DOHH2 (cell line): ENCODE measurements around the gene QPCTL.
"Not testable (repeated sequence)": the region's sequence is repeated elsewhere in the genome, so short reads cannot be mapped to it uniquely, and the experiment has no call there.

Source experiments
- H3F3A ChIP-seq: fragments of 200-600 bp; sonication (generic), shearing (Covaris generic); 2 replicates; pipeline ENCODE4 v1.6.0; 2016; ENCODE audit warnings: antibody characterized with exemption, mild to moderate bottlenecking; ENCODE audit not compliant: control insufficient read depth, insufficient read depth
- H3K27ac ChIP-seq: fragments of 200-600 bp; sonication (generic); 2 replicates; pipeline ENCODE4 v1.5.1; 2014; ENCODE audit warnings: low read depth, mild to moderate bottlenecking, low read length, moderate library complexity
- H3K27me3 ChIP-seq: fragments of 200-600 bp; sonication (generic); 2 replicates; pipeline ENCODE4 v1.6.1; 2014; ENCODE audit warnings: mild to moderate bottlenecking, low read length, mixed read lengths; ENCODE audit not compliant: control insufficient read depth
- H3K36me3 ChIP-seq: fragments of 200-600 bp; sonication (generic); 2 replicates; pipeline ENCODE4 v1.6.1; 2014; ENCODE audit warnings: mild to moderate bottlenecking, low read length, moderate library complexity, mixed read lengths; ENCODE audit not compliant: control insufficient read depth
- H3K4me1 ChIP-seq: fragments of 200-600 bp; sonication (generic); 2 replicates; pipeline ENCODE4 v1.6.1; 2014; ENCODE audit warnings: mild to moderate bottlenecking, low read length, mixed read lengths; ENCODE audit not compliant: control insufficient read depth
- H3K4me2 ChIP-seq: fragments of 200-600 bp; sonication (generic); 2 replicates; pipeline ENCODE4 v1.6.0; 2014; ENCODE audit warnings: mild to moderate bottlenecking, low read length, moderate library complexity
- H3K4me3 ChIP-seq: fragments of 200-600 bp; sonication (generic); 2 replicates; pipeline ENCODE4 v1.5.1; 2014; ENCODE audit warnings: mild to moderate bottlenecking, low read length, mixed read lengths
- H3K79me2 ChIP-seq: fragments of 200-600 bp; sonication (generic); 2 replicates; pipeline ENCODE4 v1.6.1; 2014; ENCODE audit warnings: mild to moderate bottlenecking, low read length, mixed read lengths; ENCODE audit not compliant: control insufficient read depth
- H3K9me2 ChIP-seq: fragments of 200-600 bp; sonication (generic); replicated peaks from 2 replicates; pipeline ENCODE4 v1.6.1; 2014; ENCODE audit warnings: mild to moderate bottlenecking, low read length, mixed read lengths; ENCODE audit not compliant: control insufficient read depth
- H3K9me3 ChIP-seq: fragments of 200-600 bp; sonication (generic); 2 replicates; pipeline ENCODE4 v1.6.1; 2014; ENCODE audit warnings: antibody characterized with exemption, low read length, mixed read lengths; ENCODE audit not compliant: control insufficient read depth, insufficient read depth
- H4K20me1 ChIP-seq: fragments of 200-600 bp; sonication (generic); 2 replicates; pipeline ENCODE4 v1.6.0; 2014; ENCODE audit warnings: low read depth, mild to moderate bottlenecking, antibody characterized with exemption, low read length, moderate library complexity; ENCODE audit not compliant: control insufficient read depth, insufficient read depth
- EZH2phosphoT487 ChIP-seq: fragments of 200-600 bp; sonication (generic); IDR thresholded peaks from 2 replicates; pipeline ENCODE4 v1.6.1; 2017; ENCODE audit warnings: borderline replicate concordance, mild to moderate bottlenecking, antibody characterized with exemption, low read length, moderate library complexity, mixed read lengths
- TF ChIP-seq, protein P1 (sequence below): fragments of 200-600 bp; sonication (generic); IDR thresholded peaks from one replicate; pipeline ENCODE4 v1.5.1; 2014; ENCODE audit warnings: antibody characterized with exemption, mild to moderate bottlenecking, low read depth, low read length; ENCODE audit not compliant: poor library complexity, severe bottlenecking

QPCTL gene

DNA sequence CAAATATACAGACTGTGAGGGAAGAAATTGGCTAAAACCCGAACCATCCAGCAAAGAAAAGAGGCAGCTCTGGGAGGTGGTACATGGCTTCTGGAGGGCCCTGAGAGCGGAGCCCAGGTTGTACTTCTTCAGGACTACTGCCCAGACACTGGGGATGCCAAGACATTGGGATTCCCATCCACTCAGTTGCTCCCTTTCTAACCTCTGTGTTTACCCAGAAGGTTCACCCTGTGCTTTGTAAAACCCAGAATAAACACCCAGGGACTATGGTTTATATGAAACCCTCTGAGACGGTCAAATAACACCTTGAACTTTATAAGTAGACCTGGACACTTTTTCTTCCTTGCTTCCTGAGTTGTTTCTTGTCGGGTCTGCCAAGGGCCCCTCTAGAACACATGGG is 50.5 kb downstream of the QPCTL start:
- H3K9me2 ChIP-seq, result no peaks in the 10 kb centered on the region
- no peaks in the 10 kb centered on the region for H3K36me3 ChIP-seq
- no peaks in the 10 kb centered on the region for H3F3A ChIP-seq
- H3K9me3 ChIP-seq, result no peaks in the 10 kb centered on the region
- no peaks in the 10 kb centered on the region for H3K79me2 ChIP-seq
- H4K20me1 ChIP-seq, result no peaks in the 10 kb centered on the region
- H3K4me3 ChIP-seq, result no peak overlapping the region
- H3K27ac ChIP-seq, result no peak overlapping the region
- H3K4me2 ChIP-seq, result no peak overlapping the region
- peaks cover 15% of the 10 kb centered on the region for H3K27me3 ChIP-seq
- H3K4me1 ChIP-seq, result no peaks in the 10 kb centered on the region
- TF ChIP-seq, protein P1, sequence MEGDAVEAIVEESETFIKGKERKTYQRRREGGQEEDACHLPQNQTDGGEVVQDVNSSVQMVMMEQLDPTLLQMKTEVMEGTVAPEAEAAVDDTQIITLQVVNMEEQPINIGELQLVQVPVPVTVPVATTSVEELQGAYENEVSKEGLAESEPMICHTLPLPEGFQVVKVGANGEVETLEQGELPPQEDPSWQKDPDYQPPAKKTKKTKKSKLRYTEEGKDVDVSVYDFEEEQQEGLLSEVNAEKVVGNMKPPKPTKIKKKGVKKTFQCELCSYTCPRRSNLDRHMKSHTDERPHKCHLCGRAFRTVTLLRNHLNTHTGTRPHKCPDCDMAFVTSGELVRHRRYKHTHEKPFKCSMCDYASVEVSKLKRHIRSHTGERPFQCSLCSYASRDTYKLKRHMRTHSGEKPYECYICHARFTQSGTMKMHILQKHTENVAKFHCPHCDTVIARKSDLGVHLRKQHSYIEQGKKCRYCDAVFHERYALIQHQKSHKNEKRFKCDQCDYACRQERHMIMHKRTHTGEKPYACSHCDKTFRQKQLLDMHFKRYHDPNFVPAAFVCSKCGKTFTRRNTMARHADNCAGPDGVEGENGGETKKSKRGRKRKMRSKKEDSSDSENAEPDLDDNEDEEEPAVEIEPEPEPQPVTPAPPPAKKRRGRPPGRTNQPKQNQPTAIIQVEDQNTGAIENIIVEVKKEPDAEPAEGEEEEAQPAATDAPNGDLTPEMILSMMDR, result no peak
- no peak for TF ChIP-seq EZH2phosphoT487

DNA sequence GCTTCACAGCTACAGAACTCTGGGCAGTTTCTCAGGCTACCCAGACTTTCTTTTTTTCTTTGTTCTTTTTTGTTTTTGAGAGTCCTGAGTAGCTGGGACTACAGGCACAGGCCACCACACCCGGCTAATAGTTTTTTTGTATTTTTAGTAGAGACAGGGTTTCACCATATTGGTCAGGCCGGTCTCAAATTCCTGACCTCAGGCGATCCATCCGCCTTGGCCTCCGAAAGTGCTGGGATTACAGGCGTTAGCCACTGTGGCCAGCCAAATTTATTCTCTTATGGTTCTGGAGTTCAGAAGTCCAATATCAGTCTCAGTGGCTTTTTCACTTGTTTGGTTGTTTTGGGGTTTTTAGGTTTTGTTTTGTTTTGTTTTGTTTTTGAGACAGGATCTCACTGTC is 53.1 kb downstream of the QPCTL start:
- no peaks in the 10 kb centered on the region for H3F3A ChIP-seq
- H3K4me1 ChIP-seq, result no peaks in the 10 kb centered on the region
- H3K36me3 ChIP-seq, result no peaks in the 10 kb centered on the region
- no peak overlapping the region for H3K27ac ChIP-seq
- no peaks in the 10 kb centered on the region for H4K20me1 ChIP-seq
- TF ChIP-seq, protein P1, result no peak
- TF ChIP-seq EZH2phosphoT487, result no peak
- H3K4me2 ChIP-seq, result no peak overlapping the region
- H3K9me3 ChIP-seq, result no peaks in the 10 kb centered on the region
- no peak overlapping the region for H3K4me3 ChIP-seq
- H3K27me3 ChIP-seq, result peaks cover 15% of the 10 kb centered on the region
- H3K79me2 ChIP-seq, result no peaks in the 10 kb centered on the region
- H3K9me2 ChIP-seq, result no peaks in the 10 kb centered on the region

DNA sequence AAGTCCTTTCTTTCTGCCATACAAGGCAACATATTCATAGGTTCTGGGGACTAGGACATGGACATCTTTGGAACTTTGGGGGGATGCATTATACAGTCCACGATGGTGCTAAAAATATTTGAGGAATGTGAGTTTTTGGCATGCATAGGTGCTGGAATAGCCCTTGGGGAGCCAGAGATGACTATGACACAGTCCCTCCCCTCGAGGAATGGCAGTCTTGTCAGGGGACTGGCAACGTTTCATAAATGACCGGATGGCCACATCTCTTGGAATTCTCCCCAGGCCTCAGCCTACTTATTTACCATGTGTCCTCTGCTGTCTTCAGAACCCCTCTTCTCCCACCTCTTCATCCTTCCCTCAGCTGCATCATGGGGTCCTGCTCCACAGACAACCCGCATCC is 54.4 kb downstream of the QPCTL start:
- TF ChIP-seq, protein P1, result no peak
- no peak for TF ChIP-seq EZH2phosphoT487
- Histone ChIP-seq H3K9me2 (no peaks in the 10 kb centered on the region), H3F3A (no peaks in the 10 kb centered on the region), H3K27me3 (peaks cover 15% of the 10 kb centered on the region), H3K4me1 (no peaks in the 10 kb centered on the region), H3K27ac (no peak overlapping the region), H3K4me2 (no peak overlapping the region), H3K79me2 (no peaks in the 10 kb centered on the region), H3K4me3 (no peak overlapping the region), H4K20me1 (no peaks in the 10 kb centered on the region), H3K9me3 (no peaks in the 10 kb centered on the region), H3K36me3 (no peaks in the 10 kb centered on the region)

DNA sequence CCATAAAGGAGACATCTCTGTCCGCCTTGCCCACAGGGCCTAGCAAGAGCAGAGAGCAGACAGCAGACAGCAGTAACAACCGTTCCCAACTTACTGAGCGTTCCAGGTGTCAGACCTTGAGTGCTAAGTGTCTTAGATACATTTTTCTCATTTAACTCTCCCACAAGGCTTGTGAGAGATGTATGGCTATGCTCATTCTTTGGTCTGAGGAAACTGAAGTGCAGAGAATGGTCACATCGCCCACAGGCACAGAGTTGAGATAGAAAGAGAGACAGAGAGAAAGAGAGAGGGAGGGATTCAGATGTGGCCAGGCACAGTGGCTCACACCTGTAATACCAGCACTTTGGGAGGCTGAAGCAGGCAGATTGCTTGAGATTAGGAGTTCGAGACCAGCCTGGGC is 55.0 kb downstream of the QPCTL start:
- no peaks in the 10 kb centered on the region for H3K79me2 ChIP-seq
- H3K27ac ChIP-seq, result no peak overlapping the region
- no peaks in the 10 kb centered on the region for H3K4me1 ChIP-seq
- H3K36me3 ChIP-seq, result no peaks in the 10 kb centered on the region
- H3K4me3 ChIP-seq, result no peak overlapping the region
- no peak overlapping the region for H3K4me2 ChIP-seq
- H3F3A ChIP-seq, result no peaks in the 10 kb centered on the region
- H4K20me1 ChIP-seq, result no peaks in the 10 kb centered on the region
- no peaks in the 10 kb centered on the region for H3K9me3 ChIP-seq
- TF ChIP-seq, protein P1, result no peak
- no peak for TF ChIP-seq EZH2phosphoT487
- H3K27me3 ChIP-seq, result peaks cover 15% of the 10 kb centered on the region
- H3K9me2 ChIP-seq, result no peaks in the 10 kb centered on the region

DNA sequence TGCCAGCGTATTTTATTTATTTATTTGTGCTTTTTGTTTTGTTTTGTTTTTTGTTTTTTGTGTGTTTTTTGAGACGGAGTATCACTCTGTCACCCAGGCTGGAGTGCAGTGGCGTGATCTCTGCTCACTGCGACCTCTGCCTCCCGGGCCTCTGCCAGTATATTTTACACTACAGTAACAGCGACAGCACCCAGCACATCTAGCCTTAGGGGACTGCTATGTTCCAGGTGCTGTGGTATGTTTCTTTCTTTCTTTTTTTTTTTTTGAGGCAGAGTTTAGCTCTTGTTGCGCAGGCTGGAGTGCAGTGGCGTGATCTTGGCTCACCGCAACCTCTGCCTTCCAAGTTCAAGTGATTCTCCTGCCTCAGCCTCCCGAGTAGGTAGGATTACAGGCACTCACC is 59.0 kb downstream of the QPCTL start:
- not testable (repeated sequence) for H4K20me1 ChIP-seq, H3K27ac ChIP-seq, H3K27me3 ChIP-seq, H3F3A ChIP-seq, H3K9me3 ChIP-seq, H3K9me2 ChIP-seq, H3K36me3 ChIP-seq, H3K79me2 ChIP-seq, H3K4me1 ChIP-seq, H3K4me3 ChIP-seq, H3K4me2 ChIP-seq
